NCI-H2029 treated with DMSO at 0.1 percent for 48 hours (cell line): ENCODE measurements around the gene RFNG.

Experiments used
- DNase-seq: peaks from one replicate; lab custom pipeline; 2025; lab: John Stamatoyannopoulos, UW

The RFNG gene

DNA sequence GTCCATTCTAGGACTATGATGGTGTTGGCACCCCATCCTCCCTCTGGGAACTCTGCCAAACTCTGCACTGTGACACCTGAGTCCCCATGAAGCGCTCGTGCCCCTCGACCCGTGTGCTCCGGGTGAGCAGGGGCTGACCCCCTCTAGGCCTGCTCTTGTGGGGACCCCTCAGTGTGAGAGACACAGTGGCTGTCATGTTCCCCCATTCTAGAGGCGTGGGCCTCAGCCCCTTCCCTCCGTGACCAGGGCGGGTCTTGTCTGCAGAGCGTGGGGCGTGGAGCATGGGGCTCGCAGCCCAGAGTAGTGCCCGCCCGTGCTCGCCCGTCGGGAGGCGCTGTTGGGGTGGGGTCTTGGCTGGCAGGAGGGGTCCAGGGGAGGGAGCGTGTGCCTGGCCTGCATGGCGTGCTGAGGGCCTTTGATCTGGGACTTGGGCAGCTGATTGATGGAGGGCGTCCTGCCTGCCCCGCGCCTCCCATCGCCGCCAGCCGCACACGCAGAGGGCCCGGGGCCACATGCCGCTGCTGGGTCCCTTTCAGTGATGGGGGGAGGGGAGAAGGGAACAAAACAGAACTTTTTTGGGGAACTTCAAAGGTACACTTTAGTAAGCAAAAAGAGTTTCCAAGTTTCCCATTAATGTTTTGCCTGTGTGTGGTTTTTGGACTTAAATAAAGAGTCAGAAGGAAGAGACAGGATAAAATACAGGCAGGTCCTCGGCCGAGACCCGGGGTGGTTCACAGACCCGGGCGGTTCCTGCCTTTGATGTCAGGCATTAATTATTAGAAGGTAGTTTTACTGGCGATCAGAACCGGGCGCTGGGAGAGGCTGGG is 51.4 kb downstream of the RFNG start:
- DNase-seq, result no peak

DNA sequence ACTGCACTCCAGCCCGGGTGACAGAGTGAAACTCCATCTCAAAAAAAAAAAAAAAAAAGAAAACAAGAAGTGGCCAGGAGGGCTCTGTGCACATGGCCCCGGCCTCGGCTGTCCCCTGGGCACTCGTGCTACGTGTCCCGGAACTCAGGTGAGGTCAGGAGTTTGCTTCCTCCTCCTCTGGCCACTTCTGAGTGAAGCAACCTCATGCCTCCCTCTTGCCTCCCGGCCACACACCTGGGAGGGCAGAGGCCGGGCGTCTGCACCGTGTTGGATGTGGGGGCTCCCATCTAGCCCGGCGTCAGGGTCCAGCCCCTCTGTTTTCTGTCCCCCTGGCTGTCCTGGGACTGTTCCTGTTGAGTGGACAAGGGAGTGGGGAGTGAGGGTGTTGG is 52.0 kb downstream of the RFNG start:
- DNase-seq, result no peak

DNA sequence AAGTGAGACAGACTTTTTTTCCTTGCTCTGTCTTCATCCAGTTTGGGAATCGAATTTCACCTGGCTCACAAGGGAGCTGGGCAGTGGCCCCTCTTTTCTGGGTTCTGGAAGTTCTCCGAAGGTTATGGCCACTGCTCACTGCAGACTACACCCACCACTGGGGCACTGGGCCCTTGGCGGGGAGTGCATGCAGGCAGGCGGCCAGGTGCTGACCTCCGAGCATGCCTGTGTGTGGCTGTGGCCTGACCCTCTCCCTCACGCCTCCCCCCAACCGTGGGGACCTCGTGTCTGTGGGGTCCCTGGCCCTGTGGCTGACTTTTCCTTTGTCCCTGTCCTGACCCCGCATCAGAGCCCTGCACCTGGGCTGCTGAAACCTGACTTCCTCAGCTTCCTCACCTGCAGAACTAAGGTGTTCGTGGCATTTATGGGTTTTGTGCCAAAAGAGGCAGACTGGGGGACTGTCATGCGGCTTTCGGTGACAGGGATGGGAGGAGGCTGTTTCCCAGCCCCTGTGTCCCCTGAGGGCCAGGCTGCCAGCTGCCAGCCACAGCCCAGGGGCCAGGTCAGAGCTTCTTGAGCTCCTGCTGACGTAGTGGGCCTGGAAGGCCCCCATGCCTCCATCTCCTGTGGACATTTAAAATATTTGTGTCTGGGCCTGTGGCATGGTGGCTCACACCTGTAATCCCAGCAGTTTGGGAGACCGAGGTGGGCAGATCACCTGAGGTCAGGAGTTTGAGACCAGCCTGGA is 52.7 kb downstream of the RFNG start:
- DNase-seq, result no peak

DNA sequence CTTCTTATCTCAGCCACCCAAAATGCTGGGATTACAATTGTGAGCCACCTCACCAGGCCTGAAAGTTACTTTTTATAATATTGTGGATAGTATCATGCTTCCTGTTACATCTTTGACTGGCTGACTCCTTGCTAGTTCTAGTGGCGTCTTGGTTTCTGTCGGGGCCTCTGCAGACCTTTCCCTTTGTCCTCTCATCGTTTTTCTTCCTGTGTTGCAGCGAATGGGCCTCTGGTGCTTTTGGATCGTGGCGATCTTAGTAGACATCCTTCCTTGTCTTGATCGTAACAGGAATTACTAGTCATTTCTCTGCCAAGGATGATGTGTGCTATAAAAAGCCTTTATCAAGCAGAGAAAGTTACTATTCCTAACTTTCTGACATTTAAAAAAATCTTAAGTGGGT is 53.4 kb downstream of the RFNG start:
- no peak for DNase-seq
